Embryonic facial prominence (tissue), 1 donor: Measurements from ENCODE around the gene CLSTN2.

Experiments used
- DNase-seq: peaks from one replicate; pipeline ENCODE4 v3.0.0-alpha.2; 2016; ENCODE audit errors: extremely low spot score

The CLSTN2 gene

DNA sequence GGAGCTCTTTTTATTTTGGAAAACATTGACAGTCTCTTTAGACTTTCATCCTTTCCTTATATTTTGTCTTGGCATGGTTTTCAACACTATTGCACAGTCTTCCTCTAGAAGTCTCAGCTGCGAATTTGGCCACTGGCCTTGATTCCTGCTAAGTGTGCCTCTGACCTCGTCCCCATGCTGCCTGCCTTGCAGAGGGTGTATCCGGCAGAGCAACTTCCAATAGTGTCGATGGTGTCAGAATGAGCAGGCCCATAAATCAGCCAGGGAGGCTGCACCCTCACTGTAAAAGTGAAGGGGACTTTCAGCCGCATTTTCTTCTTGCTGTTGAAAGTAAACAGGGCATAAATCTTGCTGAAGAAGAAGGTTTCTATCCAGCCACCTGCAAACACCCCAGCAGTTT is 406.2 kb downstream of the CLSTN2 start:
- DNase-seq, result no peak

DNA sequence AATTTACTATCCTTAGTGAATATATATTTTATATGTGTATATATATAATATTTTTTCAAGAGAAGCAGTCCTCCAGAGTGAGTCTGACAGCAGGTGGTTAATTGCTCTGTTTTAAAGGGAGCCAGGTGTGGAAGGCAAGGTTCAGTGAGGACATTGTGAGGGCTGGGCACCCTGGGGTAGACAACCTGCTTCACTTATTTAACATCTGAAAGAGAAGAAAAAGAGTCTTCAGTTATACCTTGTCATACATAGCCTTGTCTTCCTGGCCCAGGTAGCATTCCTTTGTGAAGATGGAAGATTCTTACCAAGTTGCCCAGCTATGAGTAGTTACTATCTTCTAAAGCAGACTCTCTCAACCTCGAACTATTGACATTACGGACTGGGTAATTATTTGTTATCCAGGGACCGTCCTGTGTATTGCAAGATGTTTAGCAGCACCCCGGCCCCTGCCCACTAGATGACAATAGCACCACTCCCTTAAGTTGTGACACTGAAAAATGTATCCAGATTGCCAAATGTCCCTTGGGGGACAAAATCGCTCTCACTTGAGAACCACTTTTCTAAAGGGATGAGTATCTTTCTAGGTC is 406.9 kb downstream of the CLSTN2 start:
- no peak for DNase-seq

DNA sequence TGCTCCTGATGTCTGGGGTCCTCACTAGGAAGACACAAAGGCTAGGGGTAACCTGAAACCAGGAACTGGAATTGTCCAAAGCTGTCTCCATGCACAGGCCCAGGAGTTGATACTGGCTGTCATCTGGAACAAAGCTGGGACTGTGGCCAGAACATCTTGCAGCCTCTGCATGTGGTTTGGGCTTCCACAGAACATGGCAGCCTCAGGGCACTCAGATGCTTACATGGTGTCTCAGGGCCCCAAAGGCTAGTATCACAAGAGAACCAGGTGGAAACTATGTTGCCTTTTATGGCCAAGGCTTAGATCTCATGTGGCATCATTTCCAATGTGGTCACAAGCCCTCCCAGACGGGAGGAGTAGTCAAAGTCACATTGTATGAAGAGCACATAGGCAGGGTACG is 407.7 kb downstream of the CLSTN2 start:
- DNase-seq, result no peak

DNA sequence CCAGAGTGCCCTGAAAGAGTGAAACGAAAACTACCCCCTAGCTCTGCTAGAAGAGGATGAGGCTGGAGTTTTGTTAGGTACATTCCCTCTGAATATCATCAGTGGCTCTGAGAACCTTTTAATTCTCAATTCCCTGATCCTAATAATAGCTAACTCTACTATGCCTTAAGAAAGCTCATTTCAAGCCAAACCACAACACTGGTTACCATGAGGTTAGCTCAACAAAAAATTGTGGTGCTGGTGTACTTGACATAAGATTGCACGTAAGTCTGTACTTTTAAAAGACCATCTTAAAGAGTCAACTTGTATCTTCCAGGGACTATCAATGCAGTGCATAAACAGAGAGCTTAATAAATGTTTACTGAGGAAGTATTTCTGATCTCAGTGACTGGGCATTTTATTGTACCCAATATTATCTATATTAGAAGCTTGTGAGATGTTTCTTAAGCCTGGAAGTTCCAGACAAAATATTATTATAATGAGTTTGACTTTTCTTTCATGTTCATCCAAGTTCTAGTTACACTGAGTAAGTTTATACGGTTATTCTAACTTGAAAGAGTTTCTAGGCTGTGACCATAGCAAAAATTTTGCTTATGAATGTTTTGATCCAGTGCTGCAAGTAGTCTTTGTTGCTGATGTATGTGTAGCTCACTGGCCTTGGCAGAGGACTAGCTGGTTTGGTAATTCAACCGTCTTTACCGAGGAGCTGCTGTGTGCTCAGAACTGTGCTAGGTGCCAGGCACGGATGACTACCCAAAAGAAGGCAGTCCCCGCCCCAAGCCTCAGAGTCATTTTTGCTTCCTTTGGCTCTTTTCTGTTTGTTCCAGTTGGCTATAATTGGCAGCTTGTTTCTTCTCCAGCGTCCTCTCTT is 408.5 kb downstream of the CLSTN2 start:
- DNase-seq, result no peak

DNA sequence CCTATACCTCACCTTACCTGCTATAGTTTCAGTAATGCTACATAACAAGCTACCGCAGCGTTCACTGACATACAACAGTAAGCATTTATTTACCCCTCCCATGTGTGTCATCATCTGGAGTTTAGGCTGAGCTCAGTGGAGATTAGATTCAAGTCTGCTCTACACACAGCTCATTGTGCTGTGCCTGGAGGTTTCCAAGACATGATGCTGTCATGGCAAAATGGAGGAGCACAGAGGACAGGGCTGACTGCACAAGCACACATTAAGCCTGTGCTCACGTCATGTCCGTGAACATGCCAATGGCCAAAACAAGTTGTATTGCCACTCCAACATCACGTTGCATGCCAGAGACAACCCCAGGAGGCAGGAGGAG is 409.1 kb downstream of the CLSTN2 start:
- DNase-seq, result no peak

DNA sequence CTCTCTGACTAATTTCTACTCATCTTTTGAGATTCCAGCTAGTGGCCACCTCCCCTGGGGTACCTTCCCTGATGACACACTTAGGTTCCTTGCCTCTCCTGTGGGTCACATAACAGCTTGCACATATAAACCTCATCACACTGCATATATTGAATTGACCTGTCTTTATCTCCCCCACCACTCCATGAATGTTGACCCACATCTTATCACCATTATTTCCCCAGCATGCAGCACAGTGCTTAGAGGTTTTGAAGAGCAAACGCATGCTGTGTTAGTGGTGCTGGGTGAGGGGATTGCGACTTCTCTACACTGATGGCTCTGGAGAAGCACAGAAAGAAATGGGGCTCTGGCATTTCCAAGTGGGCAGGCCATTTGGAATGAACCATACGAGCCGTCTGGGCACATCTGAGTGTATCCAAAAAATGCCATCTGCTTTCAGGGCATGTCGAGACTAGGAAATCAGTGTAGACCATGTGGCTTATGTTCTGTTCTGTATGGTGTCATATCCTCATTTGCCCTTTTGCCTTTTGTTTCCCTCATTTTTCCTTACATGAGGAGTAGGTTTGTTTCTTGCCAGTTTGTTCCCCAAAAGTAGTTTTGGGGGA is 409.7 kb downstream of the CLSTN2 start:
- DNase-seq, result no peak

DNA sequence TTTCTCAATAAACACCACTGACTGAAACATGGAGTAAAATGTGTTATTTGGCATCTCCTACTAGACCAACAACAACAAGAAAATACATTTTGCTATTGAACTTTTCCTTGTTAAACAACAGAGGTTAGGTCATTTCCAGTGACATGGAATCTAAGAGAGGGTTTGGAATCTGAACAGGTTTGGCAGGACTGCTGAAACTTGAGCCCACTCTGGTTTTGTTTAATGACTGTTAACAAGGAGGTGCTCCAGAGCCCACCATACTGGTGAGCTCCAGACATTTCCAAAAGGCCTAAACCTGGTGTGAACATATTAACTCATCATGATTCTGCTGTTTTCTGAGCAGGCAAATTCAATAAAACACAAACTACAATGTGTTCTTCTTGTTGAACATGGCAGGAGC is 412.2 kb downstream of the CLSTN2 start:
- DNase-seq, result no peak

DNA sequence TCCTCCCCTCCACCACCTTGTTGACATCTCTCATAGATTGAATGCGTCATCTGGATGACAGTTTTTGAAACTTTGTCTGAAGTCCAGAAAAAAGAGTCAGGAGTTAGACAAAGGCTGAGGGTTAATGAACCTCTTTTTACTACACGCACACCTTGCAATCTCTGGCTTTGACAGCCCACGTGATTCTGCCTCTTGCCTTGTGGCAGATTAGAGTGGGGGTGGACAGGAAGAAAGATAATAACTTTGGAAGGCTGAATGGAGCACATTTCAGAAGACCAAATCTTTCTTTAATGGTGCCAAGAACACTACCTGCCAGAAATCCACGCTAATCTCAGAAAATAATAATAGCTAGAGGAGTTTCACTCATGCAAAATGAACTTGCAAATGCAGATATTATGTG is 415.0 kb downstream of the CLSTN2 start:
- no peak for DNase-seq

DNA sequence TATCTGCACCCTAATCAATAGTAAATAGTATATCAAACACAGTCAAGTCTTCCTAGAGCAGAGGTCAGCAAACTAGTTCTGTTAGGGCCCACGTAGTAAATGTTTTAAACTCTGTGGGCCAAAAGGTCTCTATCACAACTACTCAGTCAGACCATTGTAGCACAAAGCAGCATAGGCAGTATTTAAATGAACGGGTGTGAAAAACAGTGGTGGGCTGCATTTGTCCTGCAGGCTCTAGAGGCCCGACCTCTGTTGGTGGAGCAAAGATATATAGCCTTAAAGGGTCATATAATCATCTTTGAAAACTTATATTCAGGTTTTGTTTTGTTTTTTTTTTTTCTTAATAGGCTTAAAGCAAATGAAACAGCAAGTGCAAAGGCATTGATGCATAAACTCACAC is 416.5 kb downstream of the CLSTN2 start:
- no peak for DNase-seq

DNA sequence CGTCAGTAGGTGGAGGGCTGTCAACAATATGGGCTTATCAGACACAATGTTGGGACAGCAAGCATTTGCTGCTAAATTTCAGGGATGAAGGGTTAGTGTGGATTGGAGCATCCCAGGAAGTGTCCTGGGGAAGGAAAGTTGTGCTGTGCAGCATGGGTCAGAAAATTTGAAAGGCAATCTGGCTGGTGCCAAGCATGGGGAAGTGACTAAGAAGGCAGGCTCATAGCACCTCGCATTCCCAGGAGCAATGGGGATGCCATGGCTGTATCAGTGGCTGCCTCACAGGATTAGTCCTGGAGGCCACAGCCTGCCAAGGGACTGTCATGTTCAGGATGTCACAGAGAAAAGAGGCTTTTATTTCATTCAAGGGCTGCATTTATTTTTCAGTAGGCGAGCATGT is 420.5 kb downstream of the CLSTN2 start:
- no peak for DNase-seq

DNA sequence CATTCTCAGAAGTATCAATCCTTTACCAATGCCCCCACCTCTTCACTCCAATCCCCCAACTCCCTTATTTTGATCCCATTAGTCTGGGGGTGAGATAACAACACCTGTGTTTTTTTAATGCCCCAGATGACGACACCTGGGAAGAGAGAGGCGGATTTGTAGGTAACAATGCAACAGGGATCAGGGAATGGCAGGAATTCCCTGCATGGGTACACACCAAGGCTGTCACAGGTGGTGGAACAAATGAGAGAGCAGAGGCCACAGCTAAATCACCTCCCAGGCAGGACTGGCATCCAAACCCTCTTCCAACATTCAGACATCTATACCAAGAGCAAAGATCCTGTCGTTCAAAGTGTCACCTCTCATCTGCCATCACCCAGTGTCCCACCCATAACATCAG is 423.7 kb downstream of the CLSTN2 start:
- DNase-seq, result no peak

DNA sequence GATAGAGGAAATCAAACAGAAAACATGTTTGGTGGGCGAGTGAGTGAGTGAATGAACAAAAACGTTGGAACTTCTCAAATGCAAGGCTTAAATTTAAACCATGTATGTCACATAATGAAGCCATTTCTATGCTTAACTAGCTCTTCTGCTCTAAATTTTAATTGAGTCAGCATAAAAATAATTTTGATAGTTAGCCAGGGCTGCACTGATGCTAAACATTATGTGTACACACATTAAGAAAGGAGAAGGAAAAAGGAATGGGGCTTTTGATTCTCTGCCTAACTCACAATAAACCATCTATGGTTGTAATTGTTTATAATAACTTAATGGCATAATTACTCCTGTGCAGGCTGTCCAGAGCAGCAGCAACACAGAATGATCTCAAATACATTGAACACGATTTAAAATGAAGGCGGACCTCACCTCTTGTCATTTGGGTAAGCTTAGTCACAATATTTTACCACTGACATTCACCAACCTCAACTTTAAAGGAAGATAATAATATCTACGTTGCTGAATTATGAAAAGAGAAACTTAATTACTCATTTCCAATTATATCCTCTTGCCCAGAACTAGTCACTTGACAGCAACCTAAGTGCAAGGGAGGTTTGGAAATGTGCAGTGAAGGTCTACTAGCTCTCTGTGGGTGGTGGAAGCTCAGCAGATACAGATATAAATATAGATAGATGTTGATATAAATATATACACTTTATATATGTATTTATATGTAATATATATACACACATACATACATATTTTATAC is 424.4 kb downstream of the CLSTN2 start:
- DNase-seq, result no peak

DNA sequence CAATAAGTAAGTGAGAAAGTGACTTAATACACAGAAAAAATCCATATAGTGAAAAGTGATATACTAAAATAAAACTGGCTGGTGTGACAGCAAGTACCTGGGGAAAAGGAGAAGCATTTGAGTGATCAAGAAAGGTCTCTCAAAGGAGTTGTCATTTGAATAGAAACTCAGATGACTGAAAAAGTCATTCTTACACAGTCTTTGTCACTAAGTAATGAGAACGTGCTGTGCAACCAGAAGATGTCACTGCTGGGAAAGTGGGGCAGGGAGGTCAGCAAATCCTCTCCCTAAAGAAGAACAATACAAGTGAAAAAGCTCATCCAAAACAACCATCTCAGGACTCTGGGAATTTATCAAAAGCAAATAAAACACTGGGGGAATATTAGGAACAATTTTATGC is 425.3 kb downstream of the CLSTN2 start:
- no peak for DNase-seq

DNA sequence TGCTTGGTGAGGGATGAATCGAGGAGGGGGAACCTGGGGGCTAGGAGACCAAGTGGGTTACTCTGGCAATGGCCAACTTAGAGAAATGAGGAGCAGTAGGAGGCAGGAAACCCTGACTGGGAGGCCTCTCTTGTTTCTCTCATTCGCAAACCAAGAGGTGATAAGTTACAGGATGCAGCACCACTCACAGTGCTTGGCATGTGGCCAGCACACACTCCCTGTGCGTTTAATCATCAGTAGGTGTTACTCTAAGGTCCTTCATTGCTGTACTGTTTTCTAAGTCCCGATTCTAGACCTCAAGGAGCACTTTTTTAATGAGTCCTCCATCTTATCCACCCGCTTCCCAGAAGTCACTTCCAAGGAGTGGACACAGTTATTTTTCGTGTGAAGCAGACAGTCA is 428.8 kb downstream of the CLSTN2 start:
- no peak for DNase-seq

DNA sequence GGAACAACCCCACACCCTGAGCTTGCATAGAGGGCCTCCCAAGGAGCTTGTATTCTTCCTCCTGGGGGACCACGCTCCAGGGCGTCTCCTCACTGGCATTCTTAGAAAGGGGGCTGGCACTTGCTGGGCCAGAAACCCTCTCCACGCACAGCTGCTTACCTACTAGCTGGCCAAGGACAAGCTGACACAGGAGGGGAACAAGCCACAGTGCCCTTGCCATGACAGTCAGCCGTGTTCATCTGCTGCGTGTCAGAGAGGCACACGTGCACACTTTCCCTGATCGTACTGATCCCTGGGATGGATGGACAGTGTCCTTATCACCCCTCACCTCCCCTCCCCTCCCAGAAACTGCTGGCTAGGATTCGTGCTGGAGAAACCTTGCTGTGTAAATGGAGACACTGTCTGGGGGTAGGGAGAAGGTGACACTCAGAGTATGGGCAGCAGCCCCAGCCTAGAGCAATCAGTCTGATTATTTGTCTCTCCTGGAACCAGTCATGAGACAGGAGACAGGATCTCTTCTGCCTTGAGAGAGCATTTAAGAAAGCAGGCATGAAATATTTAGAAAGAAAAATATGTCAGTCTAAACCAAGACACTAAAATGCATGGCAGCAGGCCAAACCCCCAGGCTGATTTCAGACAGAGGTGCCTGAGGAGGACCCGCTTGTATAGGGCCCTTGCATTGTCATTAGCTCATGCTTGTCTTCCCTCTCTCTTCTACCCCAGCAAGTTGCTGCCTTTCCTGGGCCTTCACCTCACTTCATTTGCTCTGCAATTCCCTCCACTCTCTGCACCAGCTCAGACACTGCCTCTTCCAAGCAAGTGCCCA is 431.1 kb downstream of the CLSTN2 start:
- DNase-seq, result no peak

DNA sequence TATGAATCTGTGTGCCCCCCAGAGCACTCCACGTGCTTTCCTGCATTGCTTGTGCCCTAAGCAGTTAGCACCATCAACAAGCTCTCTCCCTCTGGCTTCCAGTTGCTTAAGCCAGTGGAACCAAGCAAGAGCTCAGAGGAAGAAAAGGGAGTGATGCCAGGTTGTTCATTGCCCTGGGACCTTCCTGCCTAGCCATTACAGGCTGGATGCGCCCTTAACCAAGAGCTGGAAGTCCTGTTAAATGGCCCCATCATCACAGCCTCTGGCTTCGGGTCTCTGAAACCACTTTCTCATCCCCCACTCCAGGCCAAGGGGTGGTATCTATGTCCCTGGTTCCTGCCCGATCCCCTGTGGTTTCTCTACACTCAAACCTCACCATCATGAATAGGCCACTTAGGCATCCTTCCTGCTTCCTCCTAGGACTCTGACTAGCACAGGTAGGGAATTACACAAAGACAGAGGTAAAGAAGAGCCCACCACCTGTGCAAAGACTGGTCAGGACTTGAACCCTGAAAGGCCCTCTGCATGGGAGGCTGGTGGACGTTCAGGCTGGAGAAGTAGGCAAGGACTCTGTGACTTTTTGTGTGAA is 433.3 kb downstream of the CLSTN2 start:
- DNase-seq, result no peak

DNA sequence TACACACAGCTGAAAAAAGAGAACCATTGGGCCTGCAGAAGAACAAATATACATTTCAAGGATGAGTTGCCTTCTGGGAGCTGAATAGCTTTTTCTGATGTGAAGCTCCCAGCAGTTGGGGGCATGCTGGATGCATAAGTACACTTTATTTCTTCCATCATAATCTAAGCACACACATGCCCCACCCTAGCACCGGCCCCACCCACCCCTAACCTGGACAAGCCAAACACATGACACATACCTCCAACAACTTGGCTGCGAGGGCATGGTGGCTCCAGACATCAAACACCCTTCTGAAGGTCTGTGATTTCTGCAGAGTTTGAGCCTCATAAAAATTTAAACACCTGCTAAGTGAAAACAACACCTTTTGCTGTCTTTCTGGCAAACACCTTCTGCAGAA is 435.7 kb downstream of the CLSTN2 start:
- no peak for DNase-seq

DNA sequence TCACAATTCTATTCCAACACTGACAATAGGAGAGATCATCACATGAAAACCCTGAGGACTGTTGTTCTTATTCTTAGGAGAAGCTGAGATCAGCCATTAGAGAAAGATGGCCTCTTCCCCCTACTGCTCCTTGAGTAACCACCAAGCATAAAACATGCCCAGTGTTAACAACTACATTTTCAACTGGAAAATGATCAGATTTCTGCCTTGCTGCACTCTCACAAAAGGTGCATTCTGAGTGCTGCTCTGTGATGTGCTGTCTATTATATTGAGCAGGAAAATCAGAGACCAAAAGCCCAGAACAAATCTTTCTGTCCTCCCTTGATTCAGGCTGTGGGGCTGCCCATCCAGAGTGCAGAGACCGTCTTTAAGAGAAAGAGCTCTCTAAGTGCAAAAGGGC is 438.2 kb downstream of the CLSTN2 start:
- no peak for DNase-seq

DNA sequence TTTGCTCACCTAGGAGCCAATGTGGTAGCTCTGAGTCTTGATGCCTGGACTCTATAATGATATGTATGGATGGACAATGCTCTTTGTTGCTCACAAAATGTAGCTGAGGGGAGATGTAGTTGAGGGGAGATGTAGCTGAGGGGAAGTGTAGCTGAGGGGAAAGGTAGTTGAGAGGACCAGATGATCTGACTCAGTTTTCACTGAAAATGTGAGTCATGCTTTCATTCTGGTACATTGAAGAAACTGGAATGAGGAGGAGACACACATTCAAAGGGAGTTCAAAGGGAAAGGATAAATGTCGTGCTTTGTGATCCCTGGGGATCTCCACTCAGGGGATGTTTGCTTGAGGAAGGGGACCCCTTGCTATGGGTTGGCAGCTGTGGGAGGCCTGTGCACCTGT is 440.0 kb downstream of the CLSTN2 start:
- DNase-seq, result no peak

DNA sequence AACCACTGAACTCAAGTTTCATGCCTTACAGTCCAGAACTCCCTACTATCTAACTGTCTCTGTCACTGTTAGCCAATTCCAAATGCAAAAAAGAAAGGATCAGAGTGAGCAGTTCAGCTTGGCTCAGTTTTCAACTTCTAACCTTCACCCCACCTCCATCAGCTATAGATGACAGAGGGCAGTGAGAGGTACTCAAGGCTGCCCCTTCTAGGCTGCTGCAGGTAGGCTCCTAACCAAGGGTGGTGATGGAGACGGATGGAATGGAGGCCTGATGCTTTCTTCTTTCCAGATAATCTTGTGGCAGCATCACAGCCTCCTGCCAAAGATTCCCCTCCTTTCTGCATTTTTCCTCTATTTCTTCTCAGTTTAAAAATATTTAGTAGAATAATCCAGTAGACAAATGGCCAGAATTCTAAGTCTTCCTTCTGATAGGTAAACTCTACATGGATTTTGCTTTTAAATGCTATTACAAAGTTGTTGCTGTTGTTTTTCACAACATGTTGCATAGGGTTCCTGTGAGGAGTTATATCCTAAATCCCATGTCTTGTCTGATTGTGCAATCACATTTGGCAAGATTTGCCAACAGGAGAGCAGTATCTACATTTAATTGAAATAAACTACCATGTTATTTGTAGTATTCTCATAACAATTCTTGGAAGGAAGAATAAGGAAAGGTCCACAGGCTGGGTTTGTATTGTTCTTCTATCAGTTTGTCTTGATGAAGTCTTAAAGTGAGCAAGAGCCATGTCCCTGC is 441.3 kb downstream of the CLSTN2 start:
- DNase-seq, result no peak

DNA sequence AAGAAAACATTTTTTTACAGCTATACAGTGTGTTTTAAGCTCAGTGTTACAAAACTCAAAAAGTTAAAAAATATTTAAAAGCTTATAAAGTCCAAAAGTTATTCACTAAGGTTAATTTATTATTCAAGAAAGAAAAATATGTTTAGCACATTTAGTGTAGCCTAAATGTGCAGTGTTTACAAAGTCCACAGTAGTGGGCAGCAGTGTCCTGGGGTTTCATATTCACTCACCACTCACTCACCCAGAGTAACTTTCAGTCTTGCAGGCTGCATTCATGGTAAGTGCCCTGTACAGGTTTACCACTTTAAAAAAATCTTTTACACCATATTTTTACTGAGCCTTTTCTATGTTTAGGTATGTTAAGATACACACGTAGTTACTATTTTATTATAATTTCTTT is 442.7 kb downstream of the CLSTN2 start:
- no peak for DNase-seq
